Measurements from ENCODE around the gene HMGXB3.

Gene HMGXB3

GRCh38 chr5:150054569-150054968, 54.0 kb downstream of the HMGXB3 start:
- no peak for DNase-seq

- DNase-seq = no peak
Observed at GRCh38 chr5:150055326-150056074, 55.0 kb downstream of the HMGXB3 start.

- no peak for DNase-seq
Observed at GRCh38 chr5:150056075-150056443, 55.5 kb downstream of the HMGXB3 start.

GRCh38 chr5:150057052-150057451, 56.5 kb downstream of the HMGXB3 start:
- DNase-seq = no peak

DNA sequence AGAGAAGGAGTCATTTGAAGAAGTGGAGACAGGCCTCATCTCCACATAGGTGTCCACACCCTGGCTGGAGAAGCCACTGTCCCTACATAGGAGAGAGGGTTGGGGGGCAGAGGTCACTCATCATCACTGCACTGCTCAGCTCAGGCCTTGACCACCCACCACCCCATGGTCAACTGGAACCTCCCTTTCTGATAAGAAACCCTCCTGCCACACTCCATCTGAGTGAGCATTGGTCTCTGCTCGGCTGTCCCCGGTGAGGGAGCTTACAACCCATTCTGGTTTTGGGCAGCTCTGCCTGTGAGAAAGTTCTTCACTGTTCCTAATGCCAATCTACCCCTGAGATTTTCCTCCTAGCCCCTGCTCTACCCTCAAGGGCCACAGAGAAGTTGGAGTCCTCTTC, 57.0 kb downstream of the HMGXB3 start:
- no peak for DNase-seq

GRCh38 chr5:150057996-150058395, 57.5 kb downstream of the HMGXB3 start:
- DNase-seq = peak; percentile 32

GRCh38 chr5:150058480-150059126, 58.1 kb downstream of the HMGXB3 start:
- peak; percentile 84 for DNase-seq

- DNase-seq = no peak
Observed at GRCh38 chr5:150059623-150060022, 59.1 kb downstream of the HMGXB3 start.

- DNase-seq = no peak
Observed at GRCh38 chr5:150060471-150060870, 59.9 kb downstream of the HMGXB3 start.

DNA sequence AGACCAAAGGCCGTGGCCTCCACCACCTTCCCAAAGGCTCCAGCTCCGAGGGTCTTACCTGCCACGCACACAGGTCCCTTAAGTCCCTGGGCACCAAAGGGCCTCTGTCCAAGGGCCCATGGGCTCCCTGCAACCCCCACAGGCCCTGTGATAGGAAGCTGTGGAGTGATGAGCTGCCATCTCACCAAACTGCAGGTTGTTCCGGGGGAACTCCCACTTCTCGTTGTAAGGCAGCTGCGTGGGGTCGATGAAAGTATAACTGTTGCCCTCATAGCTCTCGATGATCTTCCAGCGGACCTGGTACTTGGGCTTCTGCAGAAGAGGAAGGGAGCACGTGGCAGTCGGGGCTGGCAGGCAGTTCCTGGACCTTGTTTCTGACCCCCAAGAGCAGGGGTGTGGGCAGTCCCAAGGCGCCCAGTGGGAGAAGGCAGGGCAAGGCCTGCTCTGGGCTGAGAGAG, 61.0 kb downstream of the HMGXB3 start:
- DNase-seq = no peak

GRCh38 chr5:150062216-150062922, 61.8 kb downstream of the HMGXB3 start:
- no peak for DNase-seq

DNA sequence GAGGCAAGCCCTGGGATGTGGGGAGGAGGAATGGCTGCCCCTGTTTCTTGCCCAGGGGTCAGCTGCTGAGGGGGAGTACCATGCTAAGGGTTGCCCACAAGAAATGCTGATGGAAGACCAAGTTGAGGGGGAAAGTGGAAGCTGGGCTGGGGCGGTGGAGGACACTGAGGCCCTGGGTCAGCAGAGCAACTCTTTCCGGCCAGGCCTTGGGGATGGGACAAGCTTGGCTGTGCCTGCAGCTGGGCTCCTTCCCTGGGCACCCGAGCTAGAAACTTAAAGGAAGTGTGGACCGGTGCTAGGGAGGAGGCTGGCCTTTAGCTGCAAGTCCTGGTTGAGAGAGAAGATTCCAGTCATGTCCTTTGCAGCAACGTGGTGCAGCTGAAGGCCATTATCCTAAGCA, 63.1 kb downstream of the HMGXB3 start:
- no peak for DNase-seq

DNA sequence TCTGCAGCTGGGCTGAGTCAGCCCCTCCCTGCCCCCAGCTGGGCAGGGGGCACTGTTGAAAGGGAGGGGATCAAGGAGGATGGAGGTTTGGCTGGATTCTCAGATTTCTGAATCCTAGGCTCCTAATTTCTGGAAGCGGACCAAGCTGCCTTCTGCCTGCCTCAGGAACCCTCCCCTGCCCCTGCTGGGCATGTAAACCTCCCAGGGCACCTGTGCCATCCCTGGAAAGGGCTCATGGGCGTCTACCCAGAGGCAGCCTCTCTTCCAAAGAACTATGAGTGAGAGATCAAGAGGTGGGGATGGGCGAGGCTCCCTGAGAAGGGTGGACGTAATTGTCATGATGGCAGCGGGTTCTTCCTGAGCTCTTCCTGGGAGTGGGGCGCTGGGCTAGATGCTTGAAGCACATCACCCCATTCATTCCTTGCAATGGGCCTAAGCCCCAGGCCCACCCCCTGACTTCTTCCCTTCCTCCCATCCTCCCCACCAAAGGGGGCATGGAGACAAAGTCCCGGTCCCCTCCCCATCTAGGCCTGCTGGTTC, 64.2 kb downstream of the HMGXB3 start:
- DNase-seq = no peak

GRCh38 chr5:150065346-150065745, 64.8 kb downstream of the HMGXB3 start:
- DNase-seq = no peak

GRCh38 chr5:150065886-150066285, 65.3 kb downstream of the HMGXB3 start:
- DNase-seq = peak; percentile 32

DNA sequence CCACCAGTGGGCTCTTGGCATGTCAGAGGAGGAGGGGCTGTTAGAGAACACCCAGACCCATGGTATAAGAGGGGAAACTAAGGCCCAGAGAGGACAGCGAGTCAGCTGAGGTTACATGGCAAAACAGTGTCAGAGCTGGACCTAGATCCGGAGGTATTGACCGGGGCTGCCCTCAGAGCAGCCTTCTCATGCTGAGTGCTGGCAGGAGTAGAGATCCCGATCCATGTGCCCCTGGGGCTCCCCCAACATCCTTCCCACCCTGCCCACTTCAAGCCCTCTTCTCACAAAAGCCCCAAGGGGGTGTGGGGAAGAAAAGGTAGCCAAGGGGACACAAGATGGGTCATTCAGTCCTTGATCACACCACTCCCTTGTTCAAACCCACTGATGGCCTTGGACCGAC, 65.9 kb downstream of the HMGXB3 start:
- no peak for DNase-seq

DNA sequence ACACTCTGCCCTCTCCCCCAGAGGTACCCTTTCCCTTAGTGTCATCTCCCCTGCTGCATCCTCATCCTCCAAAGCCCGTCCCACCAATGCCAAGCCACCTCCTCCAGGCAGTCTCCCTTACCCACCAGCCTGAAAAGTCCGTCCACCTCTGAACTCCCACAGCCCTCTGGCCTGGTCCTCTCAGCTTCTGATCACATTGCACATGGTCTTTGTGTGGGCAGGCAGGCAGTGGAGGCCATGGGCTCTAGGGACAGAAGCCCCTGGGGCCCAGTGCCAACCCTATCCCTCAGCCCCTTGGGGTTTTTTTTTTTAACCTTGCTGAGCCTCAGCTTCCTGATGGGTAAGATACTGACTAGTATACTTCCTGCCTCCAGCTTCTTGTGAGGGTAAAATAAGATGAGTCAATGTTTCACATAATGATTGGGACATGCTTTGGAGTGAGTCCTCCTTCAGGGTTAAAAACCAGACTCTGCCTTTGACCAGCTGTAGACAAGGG, 66.4 kb downstream of the HMGXB3 start:
- DNase-seq = peak; percentile 66

DNA sequence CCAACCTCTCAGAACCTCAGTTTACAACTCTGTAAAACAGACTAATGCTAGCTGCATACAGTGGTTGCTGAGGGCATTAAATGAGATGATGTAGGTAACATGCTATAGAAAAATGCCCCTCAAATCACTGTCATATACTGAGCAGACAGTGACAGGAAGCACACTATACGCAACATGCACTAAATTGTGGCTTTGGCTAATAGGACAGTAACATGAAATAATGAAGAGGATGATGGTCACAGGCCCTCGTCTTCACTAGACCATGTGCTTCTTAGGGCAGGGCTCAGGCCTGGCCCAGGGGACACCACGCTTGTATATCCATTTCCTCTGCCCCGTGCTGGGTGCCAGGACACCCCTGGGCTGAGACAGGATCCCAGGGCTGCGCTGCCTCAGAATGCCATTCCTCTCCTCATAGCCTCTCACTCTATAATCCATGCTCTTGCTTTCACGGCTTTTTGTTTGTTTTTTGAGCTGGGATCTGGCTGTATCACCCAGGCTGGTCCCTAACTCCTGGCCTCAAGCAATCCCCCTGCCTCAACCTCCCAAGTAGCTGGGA, 66.9 kb downstream of the HMGXB3 start:
- DNase-seq = no peak

DNA sequence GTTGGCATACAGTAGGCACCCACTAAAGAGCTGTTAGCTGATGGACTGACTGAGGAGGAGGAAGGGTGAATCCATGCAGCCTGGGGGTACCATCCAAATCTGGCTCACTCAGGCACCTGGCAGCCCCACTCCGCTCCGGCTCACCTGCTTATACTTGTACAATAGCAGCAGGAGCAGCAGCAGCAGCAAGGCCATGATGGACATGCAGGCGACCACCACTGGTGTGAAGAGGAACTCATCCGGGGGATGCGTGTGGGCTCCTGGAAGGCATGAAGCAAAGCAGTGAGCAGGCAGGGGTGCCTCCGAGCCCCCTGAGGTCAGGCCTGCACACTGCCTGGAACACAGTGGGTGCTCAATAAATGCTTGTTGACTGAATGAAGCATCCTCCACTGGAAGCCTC, 67.5 kb downstream of the HMGXB3 start:
- DNase-seq = no peak

DNA sequence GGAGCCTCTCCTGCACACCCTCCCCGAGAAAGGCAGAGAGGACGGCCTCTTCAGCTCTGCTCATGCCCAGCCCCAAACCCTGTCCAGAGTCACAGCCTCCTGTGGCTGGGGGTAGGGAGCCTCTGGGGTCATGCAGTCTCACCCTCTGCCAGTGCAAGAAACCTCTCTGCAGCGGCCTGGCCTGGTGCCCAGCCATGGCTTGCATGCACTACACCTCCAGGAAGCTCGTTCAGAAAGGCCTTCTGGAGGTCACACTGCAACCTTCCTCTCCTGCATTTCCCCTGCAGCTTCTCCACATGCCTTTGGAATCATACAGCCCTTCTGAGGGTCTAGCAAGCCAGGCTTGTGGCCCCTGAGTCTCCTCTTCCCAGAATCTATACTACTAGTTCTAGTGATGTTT, 67.9 kb downstream of the HMGXB3 start:
- no peak for DNase-seq

DNA sequence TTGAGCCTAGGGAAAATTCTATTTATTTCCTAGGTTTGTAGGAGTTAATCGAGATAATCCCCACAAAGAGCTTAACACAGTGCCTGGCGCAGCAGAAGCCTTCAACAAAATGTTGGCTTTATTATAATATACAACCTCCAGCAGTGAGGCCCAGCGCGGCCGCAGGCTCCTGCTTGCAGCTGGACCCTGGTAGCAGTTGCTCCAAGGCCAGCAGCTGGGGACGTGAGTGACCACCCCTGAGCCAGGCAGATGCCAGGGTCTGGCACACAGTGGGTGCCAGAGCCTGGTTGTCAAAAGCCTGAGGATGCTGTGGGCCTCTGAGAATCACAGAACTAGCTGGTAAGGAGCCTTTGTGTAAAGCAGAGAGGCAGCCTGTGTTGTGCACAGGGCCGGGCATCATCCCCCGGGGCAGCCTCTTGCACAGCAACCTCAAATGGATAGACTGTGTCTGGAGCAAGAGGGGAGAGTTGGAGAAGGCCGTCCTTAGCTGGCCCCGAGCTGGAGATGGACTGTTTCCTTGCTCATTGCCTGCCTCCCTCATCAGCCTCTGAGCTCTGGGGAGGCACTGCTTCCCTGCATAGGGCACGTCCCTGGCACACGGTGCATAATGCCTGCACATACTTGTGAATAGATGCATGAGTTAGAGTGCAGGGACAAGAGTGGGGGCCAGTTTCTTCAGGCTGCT, 68.6 kb downstream of the HMGXB3 start:
- DNase-seq = no peak

Data from fibroblast of skin of right quadriceps (primary cell).